ENCODE results near the gene USP30. TPM values are rescaled to one million over a fixed set of nuclear protein-coding genes. Genes with fewer than 3 reads are reported as not detected.
A peak's percentile ranks its signal among the peaks of the same experiment; 100 is the strongest.
"Not testable (repeated sequence)": the region's sequence is repeated elsewhere in the genome, so short reads cannot be mapped to it uniquely, and the experiment has no call there.

Gene USP30
- total and polyA plus RNA-seq, 10 of the 15 experiments (the other 5 are each of a cell fraction or from before 2014, with no cell fraction given): 2.1 to 16.2 (median 6.4) TPM

GRCh38 chr12:109027767-109028166 is 24.6 kb upstream of the USP30 start:
- Histone ChIP-seq H3K9me3 (replicated peaks; ENCODE audit: control insufficient read depth, insufficient read depth, low read length) (no peaks in the 10 kb centered on the region), H3K4me2 (ENCODE audit: control insufficient read depth, insufficient read depth) (no peak overlapping the region), H4K20me1 (ENCODE audit: control insufficient read depth, insufficient read depth) (no peaks in the 10 kb centered on the region), H3K4me1 (ENCODE audit: control insufficient read depth, insufficient read depth, low read length) (no peaks in the 10 kb centered on the region), H3K4me3 (no peak overlapping the region), H3K27me3 (replicated peaks in 1 of 2; ENCODE audit: control insufficient read depth in 2 of 2, insufficient read depth in 2 of 2, low read length in 1 of 2) (no peaks in the 10 kb centered on the region; a peak in 1 of 4 replicates), H3K79me2 (ENCODE audit: control insufficient read depth, insufficient read depth, low read length) (no peaks in the 10 kb centered on the region), H2AFZ (ENCODE audit: control insufficient read depth, low read depth, low read length) (no peak overlapping the region), H3K36me3 (ENCODE audit: control insufficient read depth in 2 of 2, insufficient read depth in 2 of 2, low read length in 1 of 2) (no peaks in the 10 kb centered on the region), H3K9ac (ENCODE audit: control insufficient read depth, insufficient read depth, low read length) (no peak overlapping the region), H3K27ac (ENCODE audit: control insufficient read depth, insufficient read depth) (no peak overlapping the region)
- SMC1A ChIA-PET (ENCODE audit: uncharacterized antibody, unreplicated experiment): no interaction called here
- in situ Hi-C loops (cut with MboI): no loop called here
- ATAC-seq (no peak), DNase-seq (ENCODE audit: low read depth, low spot score) (no peak), FAIRE-seq (no peak)
- no TSS peak for BruUV-seq (replicated peaks)
- RAD21 ChIA-PET (ENCODE audit: unreplicated experiment): no interaction called here
- 0% methylated on average over 1 of the region's 1 CpG for WGBS (ENCODE audit: insufficient coverage, insufficient replicate concordance, low lambda C conversion rate, missing lambda C conversion rate)
- TF ChIP-seq SPI1 (IDR thresholded peaks at IDR 0.05; ENCODE audit: borderline replicate concordance, insufficient read depth, low read depth, low read length) (peak; percentile 43), SMARCA5 (IDR thresholded peaks at IDR 0.05) (no peak)
- CTCF ChIA-PET: no interaction called here
- POLR2A ChIA-PET: no interaction called here
- intact Hi-C loops (cut with micrococcal nuclease; ENCODE audit: unreplicated experiment): no loop called here

DNA sequence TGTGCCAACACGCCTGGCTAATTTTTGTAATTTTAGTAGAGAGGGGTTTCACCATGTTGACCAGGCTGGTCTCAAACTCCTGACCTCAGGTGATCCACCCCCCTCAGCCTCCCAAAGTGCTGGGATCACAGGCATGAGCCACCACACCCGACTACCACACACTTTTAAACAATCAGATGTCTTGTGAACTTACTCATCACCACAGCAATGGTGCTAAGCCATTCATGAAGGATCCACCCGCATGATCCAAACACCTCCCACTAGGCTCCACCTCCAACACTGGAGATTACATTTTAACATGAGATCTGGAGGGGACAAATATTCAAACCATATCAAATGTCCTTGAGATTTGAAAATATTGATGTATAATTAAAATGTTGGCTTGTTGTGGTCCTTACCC is 23.8 kb upstream of the USP30 start:
- H3K79me2 ChIP-seq (ENCODE audit: control insufficient read depth, insufficient read depth, low read length); RAD21 ChIA-PET (ENCODE audit: unreplicated experiment); H4K20me1 ChIP-seq (ENCODE audit: control insufficient read depth, insufficient read depth); CTCF ChIA-PET; H3K4me3 ChIP-seq; BruUV-seq (replicated peaks); H3K36me3 ChIP-seq (ENCODE audit: control insufficient read depth in 2 of 2, insufficient read depth in 2 of 2, low read length in 1 of 2); H3K27me3 ChIP-seq (replicated peaks in 1 of 2; ENCODE audit: control insufficient read depth in 2 of 2, insufficient read depth in 2 of 2, low read length in 1 of 2); POLR2A ChIA-PET; H2AFZ ChIP-seq (ENCODE audit: control insufficient read depth, low read depth, low read length); H3K4me2 ChIP-seq (ENCODE audit: control insufficient read depth, insufficient read depth); H3K27ac ChIP-seq (ENCODE audit: control insufficient read depth, insufficient read depth); H3K9me3 ChIP-seq (replicated peaks; ENCODE audit: control insufficient read depth, insufficient read depth, low read length); SMC1A ChIA-PET (ENCODE audit: uncharacterized antibody, unreplicated experiment); FAIRE-seq; intact Hi-C loops (cut with micrococcal nuclease; ENCODE audit: unreplicated experiment); ATAC-seq; in situ Hi-C loops (cut with MboI); H3K4me1 ChIP-seq (ENCODE audit: control insufficient read depth, insufficient read depth, low read length); H3K9ac ChIP-seq (ENCODE audit: control insufficient read depth, insufficient read depth, low read length); DNase-seq (ENCODE audit: low read depth, low spot score): not testable (repeated sequence)
- WGBS (ENCODE audit: insufficient coverage, insufficient replicate concordance, low lambda C conversion rate, missing lambda C conversion rate): 3% methylated on average over 3 of the region's 3 CpGs

All from GM12878 (cell line).